Measurements from ENCODE around the gene PARS2. TPM values are rescaled to one million over a fixed set of nuclear protein-coding genes. Genes with fewer than 3 reads are reported as not detected.

The PARS2 gene
- total and polyA plus RNA-seq, 2 of the 4 experiments (the other 2 are of a cell fraction) = 3.4 to 6.3 TPM

DNA sequence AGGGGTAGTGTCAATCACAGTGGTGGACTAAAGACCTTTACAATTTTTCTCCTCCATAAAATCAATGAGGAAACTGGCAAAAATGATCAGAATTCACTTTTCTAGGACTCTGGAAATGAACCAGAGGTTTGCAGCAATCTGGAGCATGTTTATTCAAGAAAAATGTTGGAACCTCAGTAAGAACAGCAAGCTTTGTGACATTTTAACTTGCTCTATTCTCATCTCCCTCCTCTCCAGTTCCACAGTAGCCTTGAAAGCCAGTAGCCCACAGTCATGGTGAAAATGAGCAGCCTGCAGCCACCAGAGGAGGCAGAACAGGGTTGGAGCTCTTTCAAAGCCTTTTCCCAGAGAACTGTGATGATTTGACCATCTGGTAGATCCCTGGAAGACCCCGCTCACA, 39.6 kb downstream of the PARS2 start:
- intact Hi-C loops (cut with micrococcal nuclease) = no loop called here
- DNase-seq (no peak), ATAC-seq (ENCODE audit: low read depth) (no peak)
- Histone ChIP-seq H3K18ac (ENCODE audit: low read depth, low read length) (no peak overlapping the region), H3K36me3 (ENCODE audit: control insufficient read depth, insufficient read depth, low read length) (peaks cover 29% of the 10 kb centered on the region), H3K4me3 (ENCODE audit: insufficient read depth, low read depth, low read length) (no peak overlapping the region), H4K20me1 (ENCODE audit: insufficient read depth, low read length) (no peaks in the 10 kb centered on the region), H3K56ac (ENCODE audit: extremely low read depth, insufficient read depth, low read length) (no peak overlapping the region), H3K27me3 (ENCODE audit: control insufficient read depth, insufficient read depth, low read length) (no peaks in the 10 kb centered on the region), H3K14ac (replicated peaks; ENCODE audit: low read depth, low read length) (no peak overlapping the region), H2BK15ac (ENCODE audit: low read depth, low read length) (no peak overlapping the region), H2AK5ac (ENCODE audit: low read depth, low read length) (no peak overlapping the region), H4K91ac (ENCODE audit: insufficient read depth, low read depth, low read length) (no peak overlapping the region), H3K27ac (ENCODE audit: insufficient read depth, low read length) (no peak overlapping the region), H3K9me1 (ENCODE audit: insufficient read depth, low read length) (peaks cover 3% of the 10 kb centered on the region; the same call in 1 of the 2 replicates), H3K9ac (ENCODE audit: low read depth, low read length) (no peak overlapping the region), H3K4ac (ENCODE audit: low read depth, low read length) (no peak overlapping the region), H3K23ac (ENCODE audit: low read depth, low read length) (no peak overlapping the region), H4K8ac (ENCODE audit: low read depth in 2 of 2, low read length in 2 of 2) (no peak overlapping the region), H2BK120ac (ENCODE audit: low read depth, low read length) (no peak overlapping the region), H2AFZ (replicated peaks; ENCODE audit: low read length, poor library complexity) (no peak overlapping the region), H3K4me2 (ENCODE audit: low read depth, low read length) (no peak overlapping the region), H3K9me3 (ENCODE audit: control insufficient read depth, insufficient read depth, low read length) (peaks cover 6% of the 10 kb centered on the region), H3K79me1 (ENCODE audit: low read depth in 1 of 2, low read length in 2 of 2) (no peaks in the 10 kb centered on the region; a peak in 1 of 4 replicates), H2BK5ac (ENCODE audit: low read depth, low read length, poor library complexity, severe bottlenecking) (no peak overlapping the region), H2AK9ac (replicated peaks; ENCODE audit: low read depth, low read length, poor library complexity) (no peak overlapping the region), H3K4me1 (ENCODE audit: control insufficient read depth, insufficient read depth, low read length) (peaks cover 3% of the 10 kb centered on the region; the same call in 1 of the 2 replicates), H4K5ac (ENCODE audit: low read depth, low read length) (no peak overlapping the region), H2BK20ac (ENCODE audit: low read depth, low read length) (no peak overlapping the region)
- no TSS peak for BruUV-seq (replicated peaks)
- TF ChIP-seq NFE2L2 (IDR thresholded peaks at IDR 0.05; ENCODE audit: low read depth, low read length) = no peak
- TF ChIP-seq CHD1 (IDR thresholded peaks at IDR 0.05; ENCODE audit: low read depth, low read length) = no peak
- TF ChIP-seq RFX5 (IDR thresholded peaks at IDR 0.05; ENCODE audit: low read depth, low read length) = no peak
- no peak for TF ChIP-seq RAD21 (IDR thresholded peaks at IDR 0.05; ENCODE audit: low read length)
- TF ChIP-seq BHLHE40 (IDR thresholded peaks at IDR 0.05; ENCODE audit: low read depth, low read length) = no peak
- no peak for TF ChIP-seq MXI1 (IDR thresholded peaks at IDR 0.05; ENCODE audit: borderline replicate concordance, low read depth, low read length)
- TF ChIP-seq RCOR1 (IDR thresholded peaks at IDR 0.05; ENCODE audit: insufficient replicate concordance, low read length) = no peak
- TF ChIP-seq, protein P1, sequence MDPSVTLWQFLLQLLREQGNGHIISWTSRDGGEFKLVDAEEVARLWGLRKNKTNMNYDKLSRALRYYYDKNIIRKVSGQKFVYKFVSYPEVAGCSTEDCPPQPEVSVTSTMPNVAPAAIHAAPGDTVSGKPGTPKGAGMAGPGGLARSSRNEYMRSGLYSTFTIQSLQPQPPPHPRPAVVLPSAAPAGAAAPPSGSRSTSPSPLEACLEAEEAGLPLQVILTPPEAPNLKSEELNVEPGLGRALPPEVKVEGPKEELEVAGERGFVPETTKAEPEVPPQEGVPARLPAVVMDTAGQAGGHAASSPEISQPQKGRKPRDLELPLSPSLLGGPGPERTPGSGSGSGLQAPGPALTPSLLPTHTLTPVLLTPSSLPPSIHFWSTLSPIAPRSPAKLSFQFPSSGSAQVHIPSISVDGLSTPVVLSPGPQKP (IDR thresholded peaks at IDR 0.05; ENCODE audit: borderline replicate concordance, low read depth, low read length) = no peak
- no peak for TF ChIP-seq FOS (IDR thresholded peaks at IDR 0.05; ENCODE audit: low read depth, low read length)
- no peak for TF ChIP-seq MAFK (IDR thresholded peaks at IDR 0.05; ENCODE audit: low read depth, low read length)
- TF ChIP-seq CEBPB (IDR thresholded peaks at IDR 0.05; ENCODE audit: low read depth, low read length) = no peak
- TF ChIP-seq, protein P2, sequence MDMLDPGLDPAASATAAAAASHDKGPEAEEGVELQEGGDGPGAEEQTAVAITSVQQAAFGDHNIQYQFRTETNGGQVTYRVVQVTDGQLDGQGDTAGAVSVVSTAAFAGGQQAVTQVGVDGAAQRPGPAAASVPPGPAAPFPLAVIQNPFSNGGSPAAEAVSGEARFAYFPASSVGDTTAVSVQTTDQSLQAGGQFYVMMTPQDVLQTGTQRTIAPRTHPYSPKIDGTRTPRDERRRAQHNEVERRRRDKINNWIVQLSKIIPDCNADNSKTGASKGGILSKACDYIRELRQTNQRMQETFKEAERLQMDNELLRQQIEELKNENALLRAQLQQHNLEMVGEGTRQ (IDR thresholded peaks at IDR 0.05; ENCODE audit: low read depth, low read length) = no peak
- TF ChIP-seq, protein P3, sequence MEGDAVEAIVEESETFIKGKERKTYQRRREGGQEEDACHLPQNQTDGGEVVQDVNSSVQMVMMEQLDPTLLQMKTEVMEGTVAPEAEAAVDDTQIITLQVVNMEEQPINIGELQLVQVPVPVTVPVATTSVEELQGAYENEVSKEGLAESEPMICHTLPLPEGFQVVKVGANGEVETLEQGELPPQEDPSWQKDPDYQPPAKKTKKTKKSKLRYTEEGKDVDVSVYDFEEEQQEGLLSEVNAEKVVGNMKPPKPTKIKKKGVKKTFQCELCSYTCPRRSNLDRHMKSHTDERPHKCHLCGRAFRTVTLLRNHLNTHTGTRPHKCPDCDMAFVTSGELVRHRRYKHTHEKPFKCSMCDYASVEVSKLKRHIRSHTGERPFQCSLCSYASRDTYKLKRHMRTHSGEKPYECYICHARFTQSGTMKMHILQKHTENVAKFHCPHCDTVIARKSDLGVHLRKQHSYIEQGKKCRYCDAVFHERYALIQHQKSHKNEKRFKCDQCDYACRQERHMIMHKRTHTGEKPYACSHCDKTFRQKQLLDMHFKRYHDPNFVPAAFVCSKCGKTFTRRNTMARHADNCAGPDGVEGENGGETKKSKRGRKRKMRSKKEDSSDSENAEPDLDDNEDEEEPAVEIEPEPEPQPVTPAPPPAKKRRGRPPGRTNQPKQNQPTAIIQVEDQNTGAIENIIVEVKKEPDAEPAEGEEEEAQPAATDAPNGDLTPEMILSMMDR (conservative IDR thresholded peaks at IDR 0.05; ENCODE audit: low read depth, low read length) = no peak
- no CpG with 5 or more reads among the region's 1 CpG for WGBS, 2 experiments (ENCODE audit: extremely low coverage in 2 of 2, insufficient read length in 1 of 2)
- ChIA-PET POLR2A (ENCODE audit: unreplicated experiment) (no interaction called here), CTCF (interaction anchor here (0.7 kb wide), 1 partner anchor 20 kb away, joined by 3 read pairs; no protein-coding TSS in a partner anchor)
- dilution Hi-C loops (cut with HindIII; ENCODE audit: low sequenced_read_pairs, unreplicated experiment) = no loop called here
- in situ Hi-C loops (cut with MboI; ENCODE audit: low sequenced_read_pairs) = no loop called here
